ENCODE results near the gene NRP1. TPM values are rescaled to one million over a fixed set of nuclear protein-coding genes. Genes with fewer than 3 reads are reported as not detected.
A peak's percentile ranks its signal among the peaks of the same experiment; 100 is the strongest.

Gene NRP1
- total and polyA plus RNA-seq, 2 donors (not counting 3 experiments of a cell fraction or from before 2014, with no cell fraction given): 122 to 306 TPM

DNA sequence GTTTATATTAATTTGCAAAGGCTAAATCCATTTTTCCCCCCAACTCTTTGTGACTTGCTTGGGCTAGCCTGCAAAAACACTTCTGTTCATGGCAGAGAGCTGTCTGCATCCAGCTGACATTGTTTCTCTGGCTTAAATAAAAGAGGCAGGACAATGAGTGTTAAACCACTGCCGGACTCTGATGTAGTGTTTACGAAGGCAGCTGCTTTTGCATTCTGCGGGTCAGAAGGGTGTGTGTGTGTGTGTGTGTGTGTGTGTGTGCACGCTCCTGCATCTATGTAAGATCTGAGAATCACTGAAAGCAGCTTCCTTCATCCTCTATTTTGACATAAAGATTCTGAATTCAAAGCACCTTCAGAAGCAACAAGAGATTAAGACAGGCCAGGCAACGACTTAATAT is 28.3 kb downstream of the NRP1 start:
- DNase-seq (ENCODE audit: low read depth, low spot score) (peak; percentile 51), FAIRE-seq (no peak)
- Histone ChIP-seq H3K27ac (ENCODE audit: insufficient read depth, low read depth, low read length) (no peak overlapping the region), H3K27me3 (ENCODE audit: control insufficient read depth in 2 of 2, insufficient read depth in 2 of 2, low read length in 2 of 2) (no peaks in the 10 kb centered on the region), H3K9ac (replicated peaks; ENCODE audit: extremely low read depth, insufficient read depth, low read length) (no peak overlapping the region), H3K4me2 (ENCODE audit: insufficient read depth, low read length) (no peak overlapping the region), H3K4me1 (ENCODE audit: control insufficient read depth, extremely low read depth, insufficient read depth, low read length) (peaks cover 41% of the 10 kb centered on the region), H3K4me3 (replicated peaks in 1 of 3; ENCODE audit: insufficient read depth in 1 of 3, low read depth in 1 of 3, low read length in 3 of 3) (no peak overlapping the region), H2AFZ (ENCODE audit: low read depth, low read length) (no peak overlapping the region), H4K20me1 (replicated peaks; ENCODE audit: control insufficient read depth, extremely low read depth, insufficient read depth, low read length) (no peaks in the 10 kb centered on the region), H3K9me1 (replicated peaks; ENCODE audit: control insufficient read depth, extremely low read depth, insufficient read depth, low read length) (no peaks in the 10 kb centered on the region), H3K36me3 (ENCODE audit: control insufficient read depth in 2 of 2, extremely low read depth in 1 of 2, insufficient read depth in 2 of 2, low read length in 2 of 2) (peaks cover 5 to 7% of the 10 kb centered on the region in 2 experiments), H3K79me2 (ENCODE audit: control insufficient read depth, insufficient read depth, low read length) (peaks cover 92% of the 10 kb centered on the region), H3K9me3 (replicated peaks; ENCODE audit: control insufficient read depth, insufficient read depth, low read length) (no peaks in the 10 kb centered on the region)
- TF ChIP-seq GATA2 (IDR thresholded peaks at IDR 0.05; ENCODE audit: insufficient read depth, insufficient read length, low read depth, low read length) (no peak), JUN (IDR thresholded peaks at IDR 0.05; ENCODE audit: borderline replicate concordance, insufficient read depth, insufficient read length, low read depth) (no peak), EZH2 (IDR thresholded peaks at IDR 0.05; ENCODE audit: borderline replicate concordance, low read depth, low read length, severe bottlenecking) (no peak), FOS (IDR thresholded peaks at IDR 0.05; ENCODE audit: borderline replicate concordance, insufficient read depth, low read length) (no peak), POLR2A (IDR thresholded peaks at IDR 0.05; ENCODE audit: low read depth, low read length) (no peak), MYC (IDR thresholded peaks at IDR 0.05; ENCODE audit: low read depth, low read length) (no peak), POLR2AphosphoS5 (IDR thresholded peaks at IDR 0.05; ENCODE audit: insufficient read depth, low read depth, low read length) (no peak)
- TF ChIP-seq, protein P1, sequence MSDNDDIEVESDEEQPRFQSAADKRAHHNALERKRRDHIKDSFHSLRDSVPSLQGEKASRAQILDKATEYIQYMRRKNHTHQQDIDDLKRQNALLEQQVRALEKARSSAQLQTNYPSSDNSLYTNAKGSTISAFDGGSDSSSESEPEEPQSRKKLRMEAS (IDR thresholded peaks at IDR 0.05; ENCODE audit: insufficient read depth, insufficient read length): no peak
- TF ChIP-seq, protein P2, sequence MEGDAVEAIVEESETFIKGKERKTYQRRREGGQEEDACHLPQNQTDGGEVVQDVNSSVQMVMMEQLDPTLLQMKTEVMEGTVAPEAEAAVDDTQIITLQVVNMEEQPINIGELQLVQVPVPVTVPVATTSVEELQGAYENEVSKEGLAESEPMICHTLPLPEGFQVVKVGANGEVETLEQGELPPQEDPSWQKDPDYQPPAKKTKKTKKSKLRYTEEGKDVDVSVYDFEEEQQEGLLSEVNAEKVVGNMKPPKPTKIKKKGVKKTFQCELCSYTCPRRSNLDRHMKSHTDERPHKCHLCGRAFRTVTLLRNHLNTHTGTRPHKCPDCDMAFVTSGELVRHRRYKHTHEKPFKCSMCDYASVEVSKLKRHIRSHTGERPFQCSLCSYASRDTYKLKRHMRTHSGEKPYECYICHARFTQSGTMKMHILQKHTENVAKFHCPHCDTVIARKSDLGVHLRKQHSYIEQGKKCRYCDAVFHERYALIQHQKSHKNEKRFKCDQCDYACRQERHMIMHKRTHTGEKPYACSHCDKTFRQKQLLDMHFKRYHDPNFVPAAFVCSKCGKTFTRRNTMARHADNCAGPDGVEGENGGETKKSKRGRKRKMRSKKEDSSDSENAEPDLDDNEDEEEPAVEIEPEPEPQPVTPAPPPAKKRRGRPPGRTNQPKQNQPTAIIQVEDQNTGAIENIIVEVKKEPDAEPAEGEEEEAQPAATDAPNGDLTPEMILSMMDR (IDR thresholded peaks at IDR 0.05; ENCODE audit: extremely low read depth in 1 of 2, insufficient read depth in 1 of 2, low read depth in 1 of 2, low read length in 2 of 2): no peak
- ChIA-PET CTCF (interaction anchor here (0.9 to 2.1 kb wide), 5 partner anchors 12 to 42 kb away, joined by 3 to 5 read pairs (median 5); no protein-coding TSS in a partner anchor), POLR2A (interaction anchor here (1.1 kb wide), 1 partner anchor 10 kb away, joined by 3 read pairs; no protein-coding TSS in a partner anchor)
- intact Hi-C loops (cut with micrococcal nuclease) (no loop called here), dilution Hi-C loops (cut with MboI; ENCODE audit: extremely low pct_ligation_motif_present, low sequenced_read_pairs) (no loop called here)
- BruUV-seq (replicated peaks): TSS peak; percentile 2

Measured in endothelial cell of umbilical vein (primary cell).